Caco-2 (cell line): ENCODE results near the gene ADGRL3. TPM values are rescaled to one million over a fixed set of nuclear protein-coding genes. Genes with fewer than 3 reads are reported as not detected.

ENCODE experiments used
- BruUV-seq: library from RNA; stranded (reverse); fragments of 400-500 nt; replicated peaks from 2 replicates; lab custom pipeline; 2021; lab: Mats Ljungman, UMichigan
- CTCF ChIA-PET: fragments of 300-600 bp; sonication (Branson Sonifier 250); formaldehyde crosslinking; loops from one replicate; lab custom pipeline; 2022; ENCODE audit warnings: antibody characterized with exemption; lab: Charles Lee
- POLR2A ChIA-PET: fragments of 300-600 bp; sonication (Branson Sonifier 250); formaldehyde crosslinking; loops from one replicate; lab custom pipeline; 2022; ENCODE audit warnings: antibody characterized with exemption; lab: Charles Lee
- DNase-seq, 2 experiments: peaks; one replicate each; pipeline versions ENCODE4 v3.0.0 to v3.0.0-alpha.2; 2020 to 2022
- H3K27me3 ChIP-seq: replicated peaks from 2 replicates; pipeline ENCODE4 v1.6.0; 2011; ENCODE audit warnings: low read length; ENCODE audit not compliant: control insufficient read depth, insufficient read depth
- H3K36me3 ChIP-seq: 2 replicates; pipeline ENCODE4 v1.5.1; 2011; ENCODE audit warnings: low read length; ENCODE audit not compliant: control insufficient read depth, insufficient read depth
- H3K4me1 ChIP-seq: fragments of 250-450 bp; sonication (Bioruptor Pico); 2 replicates; pipeline ENCODE4 v1.5.1; 2020; ENCODE audit warnings: mild to moderate bottlenecking
- H3K4me3 ChIP-seq: 2 replicates; pipeline ENCODE4 v1.5.1; 2011; ENCODE audit warnings: low read depth, mild to moderate bottlenecking, control low read depth, low read length
- H3K9me3 ChIP-seq: fragments of 250-450 bp; sonication (Bioruptor Pico); 2 replicates; pipeline ENCODE4 v1.5.1; 2020; ENCODE audit warnings: mild to moderate bottlenecking, moderate library complexity
- H3K27ac Mint-ChIP-seq: one replicate; pipeline ENCODE4 v1.8.0; 2022; ENCODE audit warnings: mixed read lengths; ENCODE audit not compliant: unreplicated experiment
- H3K27me3 Mint-ChIP-seq: one replicate; pipeline ENCODE4 v1.8.0; 2022; ENCODE audit warnings: mixed read lengths; ENCODE audit not compliant: insufficient read depth, unreplicated experiment
- H3K36me3 Mint-ChIP-seq: one replicate; pipeline ENCODE4 v1.8.0; 2022; ENCODE audit warnings: mild to moderate bottlenecking, mixed read lengths; ENCODE audit not compliant: insufficient read depth, unreplicated experiment
- H3K4me1 Mint-ChIP-seq: one replicate; pipeline ENCODE4 v1.8.0; 2022; ENCODE audit warnings: low read depth, mixed read lengths; ENCODE audit not compliant: unreplicated experiment
- H3K4me3 Mint-ChIP-seq: one replicate; pipeline ENCODE4 v1.8.0; 2022; ENCODE audit warnings: mild to moderate bottlenecking, moderate library complexity, mixed read lengths; ENCODE audit not compliant: unreplicated experiment
- H3K9me3 Mint-ChIP-seq: one replicate; pipeline ENCODE4 v1.8.0; 2022; ENCODE audit warnings: mixed read lengths; ENCODE audit not compliant: unreplicated experiment
- intact Hi-C: fragments of 100-400 bp; cut with micrococcal nuclease; formaldehyde crosslinking; loops from one replicate; pipeline ENCODE4 v1.10.0; 2022; ENCODE audit not compliant: unreplicated experiment
- total RNA-seq: library from RNA; stranded (reverse); gene quantifications from 2 replicates; pipeline ENCODE4 v1.2.3, GENCODE V29; 2022
- TF ChIP-seq, protein P1 (sequence below), 2 experiments: fragments of 200-600 bp in 1 of 2; IDR thresholded peaks; 1 replicate in 1 of 2; 2 replicates in 1 of 2; pipeline versions ENCODE4 v1.5.1 to v1.8.0; 2011 to 2022; ENCODE audit warnings: antibody characterized with exemption in 1 of 2, control low read depth in 1 of 2, inconsistent platforms in 1 of 2, low read depth in 1 of 2, low read length in 1 of 2, mild to moderate bottlenecking in 1 of 2, moderate library complexity in 1 of 2; ENCODE audit not compliant: insufficient read depth in 1 of 2, severe bottlenecking in 1 of 2, unreplicated experiment in 1 of 2

Gene ADGRL3
- total RNA-seq, 1 experiment from 2014 or later: 1.5 TPM

DNA sequence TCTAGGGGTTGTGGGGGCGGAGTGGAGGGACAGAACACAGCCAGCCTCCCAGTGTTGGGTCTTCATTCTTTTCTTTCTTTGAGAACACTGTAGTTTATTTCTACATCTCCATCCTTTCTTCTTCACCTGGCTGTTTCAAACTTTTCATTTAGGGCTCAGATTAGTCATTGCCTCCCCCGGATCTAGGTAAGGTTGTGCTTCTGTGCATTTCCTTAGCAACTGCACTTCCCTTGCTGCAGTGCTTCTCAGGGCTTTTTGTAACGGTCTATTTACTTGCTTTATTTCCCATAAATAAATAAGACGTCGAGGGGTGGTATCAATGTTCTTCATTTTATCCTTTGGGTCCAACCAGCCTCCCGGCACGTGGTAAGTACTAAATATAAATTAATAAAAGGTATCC lies 31.3 kb downstream of the ADGRL3 start:
- intact Hi-C loops: no loop called here
- peaks cover 2% of the 10 kb centered on the region for H3K27me3 Mint-ChIP-seq
- CTCF ChIA-PET: no interaction called here
- peaks cover 25% of the 10 kb centered on the region for H3K9me3 Mint-ChIP-seq
- BruUV-seq: no TSS peak
- Histone ChIP-seq H3K27me3 (no peaks in the 10 kb centered on the region), H3K9me3 (no peaks in the 10 kb centered on the region; the same call in 1 of the 2 replicates), H3K36me3 (no peaks in the 10 kb centered on the region), H3K4me1 (peaks cover 8% of the 10 kb centered on the region; the same call in 1 of the 2 replicates), H3K4me3 (no peak overlapping the region)
- H3K4me1 Mint-ChIP-seq: no peaks in the 10 kb centered on the region
- TF ChIP-seq, protein P1, sequence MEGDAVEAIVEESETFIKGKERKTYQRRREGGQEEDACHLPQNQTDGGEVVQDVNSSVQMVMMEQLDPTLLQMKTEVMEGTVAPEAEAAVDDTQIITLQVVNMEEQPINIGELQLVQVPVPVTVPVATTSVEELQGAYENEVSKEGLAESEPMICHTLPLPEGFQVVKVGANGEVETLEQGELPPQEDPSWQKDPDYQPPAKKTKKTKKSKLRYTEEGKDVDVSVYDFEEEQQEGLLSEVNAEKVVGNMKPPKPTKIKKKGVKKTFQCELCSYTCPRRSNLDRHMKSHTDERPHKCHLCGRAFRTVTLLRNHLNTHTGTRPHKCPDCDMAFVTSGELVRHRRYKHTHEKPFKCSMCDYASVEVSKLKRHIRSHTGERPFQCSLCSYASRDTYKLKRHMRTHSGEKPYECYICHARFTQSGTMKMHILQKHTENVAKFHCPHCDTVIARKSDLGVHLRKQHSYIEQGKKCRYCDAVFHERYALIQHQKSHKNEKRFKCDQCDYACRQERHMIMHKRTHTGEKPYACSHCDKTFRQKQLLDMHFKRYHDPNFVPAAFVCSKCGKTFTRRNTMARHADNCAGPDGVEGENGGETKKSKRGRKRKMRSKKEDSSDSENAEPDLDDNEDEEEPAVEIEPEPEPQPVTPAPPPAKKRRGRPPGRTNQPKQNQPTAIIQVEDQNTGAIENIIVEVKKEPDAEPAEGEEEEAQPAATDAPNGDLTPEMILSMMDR (IDR thresholded peaks at IDR 0.05; ENCODE audit: insufficient read depth in 1 of 2, low read depth in 1 of 2, low read length in 1 of 2, severe bottlenecking in 1 of 2, unreplicated experiment in 1 of 2): no peak
- POLR2A ChIA-PET: no interaction called here
- no peak overlapping the region for H3K27ac Mint-ChIP-seq
- no peak for DNase-seq
- no peaks in the 10 kb centered on the region for H3K36me3 Mint-ChIP-seq
- no peak overlapping the region for H3K4me3 Mint-ChIP-seq

DNA sequence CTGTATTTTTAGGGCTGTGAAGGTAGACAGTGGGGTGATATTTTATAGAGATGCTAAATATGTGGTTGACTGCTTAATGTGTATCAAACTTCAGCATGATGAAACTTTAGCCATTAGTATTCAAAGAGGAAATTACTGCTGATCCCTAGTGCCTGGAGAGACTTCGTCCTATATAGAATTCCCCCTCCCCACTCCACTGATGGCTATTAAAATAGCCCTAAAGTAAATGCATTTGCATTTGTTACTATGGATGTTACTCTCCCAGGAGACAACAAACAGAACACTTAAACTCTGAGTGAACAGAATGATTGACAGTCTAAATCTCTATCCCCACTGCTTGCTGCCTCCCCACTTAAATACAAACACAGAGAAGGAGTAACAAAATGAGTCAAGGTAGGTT lies 39.1 kb downstream of the ADGRL3 start:
- no TSS peak for BruUV-seq
- Mint-ChIP-seq H3K27ac (no peak overlapping the region), H3K9me3 (peaks cover 12% of the 10 kb centered on the region), H3K4me3 (no peak overlapping the region), H3K36me3 (no peaks in the 10 kb centered on the region), H3K27me3 (no peaks in the 10 kb centered on the region), H3K4me1 (no peaks in the 10 kb centered on the region)
- DNase-seq: no peak
- Histone ChIP-seq H3K4me1 (peaks cover 8% of the 10 kb centered on the region; the same call in 1 of the 2 replicates), H3K9me3 (no peaks in the 10 kb centered on the region; the same call in 1 of the 2 replicates), H3K4me3 (no peak overlapping the region), H3K27me3 (no peaks in the 10 kb centered on the region), H3K36me3 (no peaks in the 10 kb centered on the region)
- TF ChIP-seq, protein P1 (IDR thresholded peaks at IDR 0.05; ENCODE audit: insufficient read depth in 1 of 2, low read depth in 1 of 2, low read length in 1 of 2, severe bottlenecking in 1 of 2, unreplicated experiment in 1 of 2): no peak
- intact Hi-C loops: no loop called here
- ChIA-PET POLR2A (no interaction called here), CTCF (no interaction called here)

DNA sequence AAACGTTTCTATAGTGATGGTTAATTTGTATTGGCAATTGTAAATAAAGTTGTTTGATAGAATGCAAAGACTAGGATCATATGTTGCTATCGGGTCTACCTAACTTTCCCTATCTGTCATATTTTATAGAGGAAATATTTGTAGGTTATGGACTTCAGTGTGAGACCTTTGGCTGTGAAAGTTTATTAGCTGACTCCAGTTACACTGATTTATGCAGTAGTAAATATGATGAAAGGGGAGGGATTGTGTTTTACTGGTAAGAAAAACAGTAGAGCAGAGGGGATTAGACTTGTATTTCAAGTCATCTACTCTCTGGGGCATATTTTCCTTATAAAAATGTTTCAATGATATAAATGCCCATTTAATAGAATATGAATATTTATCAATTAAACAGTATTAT lies 43.8 kb downstream of the ADGRL3 start:
- H3K9me3 ChIP-seq: no peaks in the 10 kb centered on the region
- BruUV-seq: no TSS peak
- no peak overlapping the region for H3K4me3 ChIP-seq
- no peak overlapping the region for H3K4me3 Mint-ChIP-seq
- DNase-seq: no peak
- no peaks in the 10 kb centered on the region for H3K4me1 ChIP-seq
- no peak overlapping the region for H3K27ac Mint-ChIP-seq
- no peaks in the 10 kb centered on the region for H3K4me1 Mint-ChIP-seq
- H3K27me3 Mint-ChIP-seq: no peaks in the 10 kb centered on the region
- ChIA-PET CTCF (no interaction called here), POLR2A (no interaction called here)
- no peaks in the 10 kb centered on the region for H3K36me3 Mint-ChIP-seq
- H3K9me3 Mint-ChIP-seq: no peaks in the 10 kb centered on the region
- H3K27me3 ChIP-seq: no peaks in the 10 kb centered on the region
- intact Hi-C loops: no loop called here
- no peaks in the 10 kb centered on the region for H3K36me3 ChIP-seq
- TF ChIP-seq, protein P1 (IDR thresholded peaks at IDR 0.05; ENCODE audit: insufficient read depth in 1 of 2, low read depth in 1 of 2, low read length in 1 of 2, severe bottlenecking in 1 of 2, unreplicated experiment in 1 of 2): no peak
